Astrocyte of the spinal cord (primary cell): ENCODE measurements around the gene IPMK.
"Not testable (repeated sequence)": the region's sequence is repeated elsewhere in the genome, so short reads cannot be mapped to it uniquely, and the experiment has no call there.

Source experiments
- DNase-seq: peaks from one replicate; pipeline ENCODE4 v3.0.0; 2011; ENCODE audit warnings: low read depth, low spot score
- H3K4me3 ChIP-seq: 2 replicates; pipeline ENCODE4 v1.5.1; 2011; ENCODE audit warnings: low read depth, mild to moderate bottlenecking, low read length, moderate library complexity
- in situ Hi-C: cut with HindIII; loops from 2 replicates; pipeline ENCODE4 v1.10.0; 2017; ENCODE audit warnings: low sequenced_read_pairs
- TF ChIP-seq, protein P1 (sequence below): IDR thresholded peaks from 2 replicates; pipeline ENCODE4 v1.5.1; 2012; ENCODE audit warnings: low read depth, mild to moderate bottlenecking, low read length, inconsistent platforms

IPMK gene

DNA sequence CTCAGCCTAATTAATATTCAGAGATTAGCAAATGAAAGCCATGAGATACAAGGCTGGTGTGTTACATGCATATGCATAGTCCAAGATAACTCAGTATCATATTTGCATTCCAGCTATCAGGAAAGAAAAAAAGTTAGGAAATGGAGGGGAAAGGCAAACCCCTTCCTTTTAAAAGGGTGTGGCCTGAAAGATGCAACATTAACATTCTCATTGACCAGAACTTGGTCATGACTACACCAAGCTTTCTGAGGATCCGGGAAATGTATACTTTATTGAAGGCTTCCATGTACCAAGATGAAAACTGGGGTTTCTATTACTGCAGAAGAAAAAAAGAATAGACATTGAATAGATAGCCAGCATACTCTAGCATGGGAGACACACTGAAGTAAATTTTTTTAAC lies 96.5 kb downstream of the IPMK start:
- in situ Hi-C loops, result no loop called here
- TF ChIP-seq, protein P1, sequence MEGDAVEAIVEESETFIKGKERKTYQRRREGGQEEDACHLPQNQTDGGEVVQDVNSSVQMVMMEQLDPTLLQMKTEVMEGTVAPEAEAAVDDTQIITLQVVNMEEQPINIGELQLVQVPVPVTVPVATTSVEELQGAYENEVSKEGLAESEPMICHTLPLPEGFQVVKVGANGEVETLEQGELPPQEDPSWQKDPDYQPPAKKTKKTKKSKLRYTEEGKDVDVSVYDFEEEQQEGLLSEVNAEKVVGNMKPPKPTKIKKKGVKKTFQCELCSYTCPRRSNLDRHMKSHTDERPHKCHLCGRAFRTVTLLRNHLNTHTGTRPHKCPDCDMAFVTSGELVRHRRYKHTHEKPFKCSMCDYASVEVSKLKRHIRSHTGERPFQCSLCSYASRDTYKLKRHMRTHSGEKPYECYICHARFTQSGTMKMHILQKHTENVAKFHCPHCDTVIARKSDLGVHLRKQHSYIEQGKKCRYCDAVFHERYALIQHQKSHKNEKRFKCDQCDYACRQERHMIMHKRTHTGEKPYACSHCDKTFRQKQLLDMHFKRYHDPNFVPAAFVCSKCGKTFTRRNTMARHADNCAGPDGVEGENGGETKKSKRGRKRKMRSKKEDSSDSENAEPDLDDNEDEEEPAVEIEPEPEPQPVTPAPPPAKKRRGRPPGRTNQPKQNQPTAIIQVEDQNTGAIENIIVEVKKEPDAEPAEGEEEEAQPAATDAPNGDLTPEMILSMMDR, result no peak
- DNase-seq, result no peak
- no peak overlapping the region for H3K4me3 ChIP-seq

- no peak overlapping the region for H3K4me3 ChIP-seq
- TF ChIP-seq, protein P1, result no peak
- in situ Hi-C loops, result no loop called here
- no peak for DNase-seq
These were observed 103.2 kb downstream of the IPMK start for GRCh38 chr10:58164517-58164916.

- TF ChIP-seq, protein P1, result no peak
- in situ Hi-C loops, result no loop called here
- peak; percentile 60 for DNase-seq
- no peak overlapping the region for H3K4me3 ChIP-seq
These were observed 108.9 kb downstream of the IPMK start for GRCh38 chr10:58158806-58159205.

GRCh38 chr10:58157076-58157766 lies 110.5 kb downstream of the IPMK start:
- TF ChIP-seq, protein P1, result no peak
- DNase-seq, result peak; percentile 98
- H3K4me3 ChIP-seq, result no peak overlapping the region
- in situ Hi-C loops, result no loop called here

GRCh38 chr10:58155941-58156340 lies 111.8 kb downstream of the IPMK start:
- DNase-seq, in situ Hi-C loops, H3K4me3 ChIP-seq: not testable (repeated sequence)

- no peak overlapping the region for H3K4me3 ChIP-seq
- no peak for DNase-seq
- TF ChIP-seq, protein P1, result no peak
- in situ Hi-C loops, result no loop called here
These were observed 113.9 kb downstream of the IPMK start for GRCh38 chr10:58153751-58154150.

DNA sequence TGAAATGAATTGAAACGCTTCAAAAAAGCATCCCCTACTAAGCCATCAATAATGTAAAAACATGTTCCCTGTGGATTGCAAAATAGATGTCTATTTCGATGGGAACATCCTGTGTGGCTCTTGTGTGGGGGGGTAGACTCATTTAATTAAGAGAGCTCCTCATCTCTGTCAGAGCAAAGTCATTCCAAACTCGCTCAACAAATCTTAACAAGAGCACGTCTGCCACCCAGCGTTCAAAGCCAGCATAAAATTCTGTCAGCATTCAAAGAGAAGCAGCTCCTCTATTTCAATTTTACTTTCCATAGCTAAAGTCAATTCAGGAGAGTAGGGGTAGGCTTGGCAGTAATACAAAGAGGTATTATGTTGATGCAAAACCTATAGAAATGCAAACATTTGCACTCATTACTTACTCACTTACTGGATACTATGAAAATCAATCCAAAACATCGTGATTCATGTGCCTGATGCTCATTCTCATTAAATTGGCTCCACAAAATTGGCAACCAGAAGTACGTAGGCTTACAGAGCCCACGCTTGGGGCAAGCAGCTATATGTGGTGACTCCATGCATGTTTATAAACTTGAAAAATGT lies 114.9 kb downstream of the IPMK start:
- in situ Hi-C loops, result no loop called here
- TF ChIP-seq, protein P1, result peak; percentile 70
- DNase-seq, result peak; percentile 68
- no peak overlapping the region for H3K4me3 ChIP-seq
